Upper lobe of left lung (tissue), 6 donors: ENCODE data around the gene MVB12B. TPM values are rescaled to one million over a fixed set of nuclear protein-coding genes. Genes with fewer than 3 reads are reported as not detected.
"Not testable (repeated sequence)": the region's sequence is repeated elsewhere in the genome, so short reads cannot be mapped to it uniquely, and the experiment has no call there.

Experiments
- ATAC-seq, 2 donors: fragments of 200-7000 bp; cut with Tn5 transposase; one replicate each; pipeline ENCODE4 v1.9.1; 2022; ENCODE audit warnings: mild to moderate bottlenecking in 2 of 2, moderate library complexity in 2 of 2; ENCODE audit not compliant: low FRiP score in 2 of 2
- DNase-seq, 2 donors: peaks; one replicate each; pipeline ENCODE4 v3.0.0-alpha.2; 2019 to 2020
- H3K27ac ChIP-seq, 4 donors: fragments of 200-600 bp; sonication (generic); one replicate each; pipeline ENCODE4 v1.5.1; 2016 to 2019
- H3K27me3 ChIP-seq, 4 donors: fragments of 200-600 bp; sonication (generic); one replicate each; pipeline ENCODE4 v1.5.1; 2017 to 2019
- H3K36me3 ChIP-seq, 4 donors: fragments of 200-600 bp; sonication (generic); one replicate each; pipeline ENCODE4 v1.5.1; 2016 to 2019
- H3K4me1 ChIP-seq, 4 donors: fragments of 200-600 bp; sonication (generic); one replicate each; pipeline ENCODE4 v1.5.1; 2018 to 2019
- H3K4me3 ChIP-seq, 4 donors: fragments of 200-600 bp; sonication (generic); one replicate each; pipeline ENCODE4 v1.5.1; 2017 to 2019; ENCODE audit warnings: mild to moderate bottlenecking in 2 of 4, moderate library complexity in 1 of 4
- H3K9me3 ChIP-seq, 4 donors: fragments of 200-600 bp; sonication (generic); one replicate each; pipeline ENCODE4 v1.5.1; 2018 to 2019
- CTCF ChIP-seq, 6 experiments: fragments of 450-650 bp in 4 of 6; fragments of 200-600 bp in 2 of 6; sonication (generic) in 2 of 6; IDR thresholded peaks; one replicate each; pipeline ENCODE4 v1.5.1; 2016 to 2019; ENCODE audit warnings: antibody characterized with exemption in 6 of 6
- EP300 ChIP-seq, 4 donors: sonication (generic); formaldehyde crosslinking; IDR thresholded peaks; one replicate each; pipeline ENCODE4 v1.5.1; 2017; ENCODE audit warnings: antibody characterized with exemption in 4 of 4, control low read depth in 2 of 4
- POLR2A ChIP-seq, 4 donors: fragments of 450-650 bp; IDR thresholded peaks; one replicate each; pipeline ENCODE4 v1.5.1; 2016 to 2017; ENCODE audit warnings: antibody characterized with exemption in 4 of 4, mild to moderate bottlenecking in 2 of 4
- POLR2AphosphoS5 ChIP-seq, 2 donors: sonication (generic); formaldehyde crosslinking; IDR thresholded peaks; one replicate each; pipeline ENCODE4 v1.5.1; 2017; ENCODE audit warnings: antibody characterized with exemption in 2 of 2
- WGBS, 2 donors: methylation state at CpG; one replicate each; pipeline ENCODE4 v1.1.5; 2017 to 2018; 5-methylcytosine and 5-hydroxymethylcytosine counted together
- total RNA-seq, 6 donors: library from RNA; depleted of rRNA in 4 of 6; stranded (reverse); fragments of >200 nt in 4 of 6; gene quantifications; one replicate each; pipeline versions ENCODE4 v1.1.0 to v1.2.1, GENCODE V29; 2016 to 2021
- donor health status: DM: no; HTN: no; CAD: no; lungs with moderate emphysema.
- donor health status: DM: no; HTN: yes; CAD: no; lungs with severe emphysema.

Gene MVB12B
- total RNA-seq, 6 donors from 2014 or later = 36.7 to 60.7 (median 41.0) TPM

GRCh38 chr9:126534431-126535186 is 208.0 kb downstream of the MVB12B start:
- H3K36me3 ChIP-seq = no peaks in the 10 kb centered on the region
- H3K9me3 ChIP-seq = no peaks in the 10 kb centered on the region
- no peak overlapping the region for H3K4me3 ChIP-seq
- H3K27ac ChIP-seq = no peak overlapping the region
- no peaks in the 10 kb centered on the region for H3K27me3 ChIP-seq
- WGBS, 2 donors = 60 to 62% methylated on average over 23 of the region's 23 CpGs
- DNase-seq = no peak
- no peak for ATAC-seq
- no peak for TF ChIP-seq POLR2AphosphoS5 (IDR thresholded peaks at IDR 0.05)
- no peak for TF ChIP-seq POLR2A (IDR thresholded peaks at IDR 0.05)
- no peak for TF ChIP-seq EP300 (IDR thresholded peaks at IDR 0.05)
- no peak for TF ChIP-seq CTCF (IDR thresholded peaks at IDR 0.05)
- peaks cover 0 to 12% (median 9%) of the 10 kb centered on the region in 4 donors for H3K4me1 ChIP-seq

- H3K4me1 ChIP-seq = peaks cover 0 to 12% (median 9%) of the 10 kb centered on the region in 4 donors
- TF ChIP-seq EP300 (IDR thresholded peaks at IDR 0.05) (no peak), CTCF (IDR thresholded peaks at IDR 0.05) (no peak), POLR2A (IDR thresholded peaks at IDR 0.05) (no peak), POLR2AphosphoS5 (IDR thresholded peaks at IDR 0.05) (no peak)
- no peaks in the 10 kb centered on the region for H3K9me3 ChIP-seq
- no peak for ATAC-seq
- no peak overlapping the region for H3K4me3 ChIP-seq
- H3K36me3 ChIP-seq = no peaks in the 10 kb centered on the region
- DNase-seq = no peak
- no peaks in the 10 kb centered on the region for H3K27me3 ChIP-seq
- H3K27ac ChIP-seq = no peak overlapping the region
- WGBS, 2 donors = 87 to 89% methylated on average over 7 of the region's 7 CpGs
Measured at GRCh38 chr9:126536131-126536530, 209.5 kb downstream of the MVB12B start.

- H3K27ac ChIP-seq = no peak overlapping the region
- no peak overlapping the region for H3K4me3 ChIP-seq
- no peaks in the 10 kb centered on the region for H3K27me3 ChIP-seq
- peaks cover 0 to 12% (median 7%) of the 10 kb centered on the region in 4 donors for H3K4me1 ChIP-seq
- H3K9me3 ChIP-seq = no peaks in the 10 kb centered on the region
- peak in 1 of 2 donors; percentile 48 for DNase-seq
- 83 to 88% methylated on average over 10 to 11 of the region's 11 CpGs for WGBS, 2 donors
- H3K36me3 ChIP-seq = no peaks in the 10 kb centered on the region
- ATAC-seq = no peak
- TF ChIP-seq POLR2AphosphoS5 (IDR thresholded peaks at IDR 0.05) = no peak
- no peak for TF ChIP-seq POLR2A (IDR thresholded peaks at IDR 0.05)
Measured at GRCh38 chr9:126536841-126537465, 210.3 kb downstream of the MVB12B start.

GRCh38 chr9:126538550-126538949 is 211.9 kb downstream of the MVB12B start:
- no peak overlapping the region for H3K27ac ChIP-seq
- TF ChIP-seq CTCF (IDR thresholded peaks at IDR 0.05) = no peak
- TF ChIP-seq POLR2A (IDR thresholded peaks at IDR 0.05) = no peak
- no peak for TF ChIP-seq POLR2AphosphoS5 (IDR thresholded peaks at IDR 0.05)
- no peak for TF ChIP-seq EP300 (IDR thresholded peaks at IDR 0.05)
- DNase-seq (no peak), ATAC-seq (no peak)
- no peaks in the 10 kb centered on the region for H3K36me3 ChIP-seq
- H3K9me3 ChIP-seq = no peaks in the 10 kb centered on the region
- no peaks in the 10 kb centered on the region for H3K4me1 ChIP-seq
- no peak overlapping the region for H3K4me3 ChIP-seq
- no peaks in the 10 kb centered on the region for H3K27me3 ChIP-seq
- WGBS, 2 donors = 88 to 90% methylated on average over 1 of the region's 1 CpG

GRCh38 chr9:126540398-126540797 is 213.8 kb downstream of the MVB12B start:
- not testable (repeated sequence) for DNase-seq

More at GRCh38 chr9:126540398-126540797, 213.8 kb downstream of the MVB12B start:
- not testable (repeated sequence) for H3K36me3 ChIP-seq, H3K9me3 ChIP-seq, H3K4me3 ChIP-seq, ATAC-seq, H3K4me1 ChIP-seq, H3K27ac ChIP-seq, H3K27me3 ChIP-seq
- 77 to 82% methylated on average over 9 of the region's 9 CpGs for WGBS, 2 donors
